K562 (cell line): ENCODE results near the gene RITA1. TPM values are rescaled to one million over a fixed set of nuclear protein-coding genes. Genes with fewer than 3 reads are reported as not detected.

Experiments
- ATAC-seq: fragments of 200-7000 bp; cut with Tn5 transposase; 3 replicates; pipeline ENCODE4 v1.9.1; 2020; ENCODE audit warnings: moderate library complexity
- BruUV-seq: library from RNA; stranded (reverse); fragments of 400-500 nt; replicated peaks from 2 replicates; lab custom pipeline; 2021; lab: Mats Ljungman, UMichigan
- CTCF ChIA-PET: fragments of 300-600 bp; formaldehyde crosslinking; extraction: SDS; loops from one replicate; lab custom pipeline; 2021; ENCODE audit warnings: low intra/inter-chr PET ratio; lab: Yijun Ruan, JAX
- POLR2A ChIA-PET: fragments of 300-600, 350-650 bp; sonication (Branson Sonifier 250); formaldehyde crosslinking; extraction: SDS; loops from one replicate; lab custom pipeline; 2021; ENCODE audit warnings: antibody characterized with exemption, inconsistent platforms; lab: Yijun Ruan, JAX
- DNase-seq, 4 experiments: peaks; one replicate each; pipeline versions ENCODE4 v3.0.0 to v3.0.0-alpha.2; 2011 to 2018; ENCODE audit warnings: low spot score in 3 of 4, mixed read lengths in 3 of 4; ENCODE audit errors: extremely low read depth in 1 of 4
- FAIRE-seq: peaks from 2 replicates; lab custom pipeline; 2011; peaks lifted over from hg19 to GRCh38; lab: Jason Lieb, UNC
- H2AFZ ChIP-seq: 2 replicates; pipeline ENCODE4 v1.6.0; 2011; ENCODE audit warnings: low read depth, low read length, control low read depth, inconsistent platforms
- H3K27ac ChIP-seq: fragments of 200-600 bp; 3 replicates; pipeline ENCODE4 v1.8.0; 2011; ENCODE audit warnings: low read depth, mild to moderate bottlenecking, control low read depth, inconsistent platforms, low read length, moderate library complexity, mixed read lengths; ENCODE audit errors: extremely low read depth
- H3K27me3 ChIP-seq, 2 experiments: fragments of 300-600 bp in 1 of 2; 2 replicates in 1 of 2; 3 replicates in 1 of 2; pipeline versions ENCODE4 v1.6.0 to v1.8.0; 2011; ENCODE audit warnings: inconsistent platforms in 2 of 2, low read length in 2 of 2, mild to moderate bottlenecking in 1 of 2, mixed read lengths in 1 of 2, moderate library complexity in 1 of 2; ENCODE audit not compliant: control insufficient read depth in 2 of 2, insufficient read depth in 2 of 2
- H3K36me3 ChIP-seq: fragments of 300-600 bp; 3 replicates; pipeline ENCODE4 v1.8.0; 2011; ENCODE audit warnings: mild to moderate bottlenecking, low read length, inconsistent platforms; ENCODE audit not compliant: control insufficient read depth, insufficient read depth
- H3K4me1 ChIP-seq, 2 experiments: fragments of 200-600 bp in 1 of 2; replicated peaks in 1 of 2; 2 replicates in 1 of 2; 3 replicates in 1 of 2; pipeline versions ENCODE4 v1.5.1 to v1.8.0; 2011; ENCODE audit warnings: inconsistent platforms in 2 of 2, low read length in 2 of 2, mild to moderate bottlenecking in 1 of 2, mixed read lengths in 1 of 2, moderate library complexity in 1 of 2; ENCODE audit not compliant: control insufficient read depth in 2 of 2, insufficient read depth in 2 of 2
- H3K4me2 ChIP-seq: 2 replicates; pipeline ENCODE4 v1.6.1; 2011; ENCODE audit warnings: low read length, control low read depth, inconsistent platforms, mixed read lengths; ENCODE audit not compliant: insufficient read depth
- H3K4me3 ChIP-seq: fragments of 200-600 bp; sonication (generic), shearing (Covaris generic); 2 replicates; pipeline ENCODE4 v1.5.1; 2016; ENCODE audit warnings: control low read depth, inconsistent platforms
- H3K79me2 ChIP-seq: fragments of 200-600 bp; 3 replicates; pipeline ENCODE4 v1.8.0; 2011; ENCODE audit warnings: low read length, inconsistent platforms; ENCODE audit not compliant: control insufficient read depth, insufficient read depth
- H3K9ac ChIP-seq, 2 experiments: 2 replicates each; pipeline versions ENCODE4 v1.6.0 to v1.6.1; 2011; ENCODE audit warnings: low read depth in 2 of 2, low read length in 2 of 2, control low read depth in 1 of 2, inconsistent platforms in 1 of 2, mild to moderate bottlenecking in 1 of 2, mixed read lengths in 1 of 2; ENCODE audit not compliant: insufficient read depth in 1 of 2
- H3K9me1 ChIP-seq: one replicate; pipeline ENCODE4 v1.6.0; 2011; ENCODE audit warnings: inconsistent platforms, mild to moderate bottlenecking, low read length, moderate library complexity; ENCODE audit not compliant: control insufficient read depth, insufficient read depth
- H3K9me3 ChIP-seq: replicated peaks from 2 replicates; pipeline ENCODE4 v1.5.1; 2011; ENCODE audit warnings: low read depth, low read length, inconsistent platforms; ENCODE audit not compliant: control insufficient read depth, insufficient read depth
- H4K20me1 ChIP-seq: replicated peaks from 2 replicates; pipeline ENCODE4 v1.6.1; 2011; ENCODE audit warnings: low read length, inconsistent platforms, mixed read lengths; ENCODE audit not compliant: control insufficient read depth, insufficient read depth
- BDP1 ChIP-seq: IDR thresholded peaks from 3 replicates; pipeline ENCODE4 v1.6.1; 2011; ENCODE audit not compliant: insufficient read length, insufficient read depth
- FOXJ3 ChIP-seq: sonication (generic); formaldehyde crosslinking; IDR thresholded peaks from 2 replicates; pipeline ENCODE4 v1.4.0; 2020; ENCODE audit warnings: mild to moderate bottlenecking, missing genetic modification reagents
- POLR2G ChIP-seq: fragments of 200-400 bp; formaldehyde crosslinking; IDR thresholded peaks from 2 replicates; pipeline ENCODE4 v1.6.1; 2017; ENCODE audit warnings: low read depth, mild to moderate bottlenecking, antibody characterized with exemption, low read length, moderate library complexity
- RBFOX2 ChIP-seq: fragments of 200-400 bp; formaldehyde crosslinking; IDR thresholded peaks from 2 replicates; pipeline ENCODE4 v1.6.1; 2017; ENCODE audit warnings: low read depth, mild to moderate bottlenecking, low read length, moderate library complexity
- WGBS: fragments of 100-300 bp; shearing (Covaris generic); methylation state at CpG from one replicate; pipeline ENCODE4 v1.1.6; 2016; ENCODE audit warnings: low coverage, mixed read lengths; ENCODE audit not compliant: insufficient coverage; ENCODE audit errors: missing lambda C conversion rate; 5-methylcytosine and 5-hydroxymethylcytosine counted together
- in situ Hi-C: fragments of 300-500 bp; cut with MboI; formaldehyde crosslinking; loops from 4 replicates; pipeline ENCODE4 v1.15.0; 2018; ENCODE audit warnings: inconsistent platforms, mixed read lengths
- intact Hi-C: fragments of 100-400 bp; cut with micrococcal nuclease; formaldehyde crosslinking; loops from 2 replicates; pipeline ENCODE4 v1.14.2; 2022
- polyA plus RNA-seq, 8 experiments: library from polyadenylated mRNA; depleted of rRNA in 4 of 8; stranded (reverse) in 5 of 8; unstranded in 3 of 8; fragments of >200 nt; fragmentation: Nextera tagmentation in 2 of 8; fragmentation: Illumina TruSeq in 1 of 8; extraction: Ambion mirVana in 2 of 8; extraction: Trizol in 1 of 8; gene quantifications; 2 replicates each; pipeline versions ENCODE4 v1.2.1 to v1.2.3, GENCODE V29; 2011 to 2014; ENCODE audit warnings: inconsistent platforms in 1 of 8, missing spikeins in 1 of 8
- total RNA-seq, 7 experiments: library from RNA; depleted of rRNA in 6 of 7; stranded (reverse); fragments of >200 nt in 6 of 7; fragmentation: Illumina TruSeq in 2 of 7; extraction: Trizol in 2 of 7; gene quantifications; 2 replicates each; pipeline versions ENCODE4 v1.2.1 to v1.2.3, GENCODE V29; 2011 to 2021; ENCODE audit warnings: low replicate concordance in 1 of 7

The RITA1 gene
- total and polyA plus RNA-seq, 9 of the 15 experiments (the other 6 are each of a cell fraction or from before 2014, with no cell fraction given): 2.8 to 40.4 (median 18.0) TPM

DNA sequence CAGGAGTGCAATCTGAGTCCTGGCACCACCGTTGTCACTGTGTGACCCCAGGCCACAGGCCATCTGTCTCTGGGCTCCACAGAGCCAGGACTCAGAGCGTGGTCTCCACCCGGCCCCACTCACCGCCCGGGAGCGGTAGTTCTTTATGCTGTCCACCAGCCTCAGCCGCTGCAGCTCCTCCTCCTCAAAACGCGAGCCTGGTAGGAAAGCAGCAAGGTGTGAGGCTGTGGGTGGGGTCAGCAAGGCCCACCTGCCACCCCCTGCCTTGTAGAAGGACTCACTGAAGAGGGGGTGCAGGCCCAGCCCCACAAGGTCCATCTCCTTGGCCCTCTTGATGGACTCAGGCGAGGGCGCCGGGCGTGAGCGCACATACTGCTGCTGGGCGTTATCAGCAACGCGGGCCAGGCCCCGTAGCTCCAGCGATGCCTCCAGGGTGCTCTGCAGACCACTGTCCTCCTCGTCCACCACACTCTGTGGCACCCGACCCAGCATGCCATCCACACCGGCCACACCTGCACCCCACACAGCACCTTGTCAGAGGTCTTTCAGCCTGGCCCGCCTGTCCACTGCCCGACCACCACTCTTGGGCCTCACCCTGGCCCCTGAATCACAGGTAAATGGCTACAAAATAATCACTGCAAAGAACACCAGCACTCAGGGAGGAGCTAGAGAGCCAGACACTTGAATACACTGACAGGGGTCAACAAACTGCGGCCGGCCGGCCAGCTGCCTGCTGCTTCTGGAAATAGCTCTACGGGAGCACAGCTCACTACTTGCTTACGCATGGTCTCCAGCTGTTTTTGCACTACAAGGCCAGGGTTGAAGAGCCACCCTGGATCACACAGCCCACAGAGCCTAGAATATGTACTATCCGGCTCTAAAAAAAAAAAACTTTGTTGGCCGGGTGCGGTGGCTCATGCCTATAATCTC is 19.7 kb upstream of the RITA1 start:
- H4K20me1 ChIP-seq: peaks cover 15% of the 10 kb centered on the region
- H3K36me3 ChIP-seq: peaks cover 90% of the 10 kb centered on the region
- TF ChIP-seq BDP1 (no peak), RBFOX2 (peak; percentile 46)
- H3K4me2 ChIP-seq: no peak overlapping the region
- peaks cover 9 to 41% of the 10 kb centered on the region in 2 experiments for H3K4me1 ChIP-seq
- ChIA-PET POLR2A (interaction anchor here (0.6 to 0.8 kb wide), 3 partner anchors 9 to 166 kb away, joined by 3 to 4 read pairs (median 4); no protein-coding TSS in a partner anchor), CTCF (no interaction called here)
- in situ Hi-C loops: no loop called here
- no peak overlapping the region for H3K4me3 ChIP-seq
- BruUV-seq: no TSS peak
- no peaks in the 10 kb centered on the region for H3K9me3 ChIP-seq
- 95% methylated on average over 29 of the region's 32 CpGs for WGBS
- H2AFZ ChIP-seq: no peak overlapping the region
- intact Hi-C loops: no loop called here
- no peaks in the 10 kb centered on the region for H3K27me3 ChIP-seq
- FAIRE-seq (no peak), DNase-seq (no peak), ATAC-seq (no peak)
- peaks cover 4% of the 10 kb centered on the region for H3K9me1 ChIP-seq
- H3K79me2 ChIP-seq: no peaks in the 10 kb centered on the region
- H3K27ac ChIP-seq: no peak overlapping the region
- peak overlapping the region in 1 of 2 experiments; percentile 47; a peak in 1 of 4 replicates for H3K9ac ChIP-seq

- Histone ChIP-seq H3K79me2 (no peaks in the 10 kb centered on the region), H3K4me1 (peaks cover 0 to 23% of the 10 kb centered on the region in 2 experiments; a peak in 1 of 5 replicates), H3K4me3 (no peak overlapping the region), H3K27me3 (no peaks in the 10 kb centered on the region), H3K9ac (peak overlapping the region in 1 of 2 experiments; percentile 55; a peak in 1 of 4 replicates), H3K9me3 (no peaks in the 10 kb centered on the region), H3K36me3 (peaks cover 92% of the 10 kb centered on the region), H4K20me1 (peaks cover 6% of the 10 kb centered on the region; the same call in 1 of the 2 replicates), H3K4me2 (no peak overlapping the region), H3K9me1 (no peaks in the 10 kb centered on the region), H3K27ac (no peak overlapping the region), H2AFZ (no peak overlapping the region)
- BruUV-seq: no TSS peak
- TF ChIP-seq FOXJ3 (CRISPR knock-in tag): no peak
- TF ChIP-seq POLR2G: peak; percentile 38; the same call in 1 of the 2 replicates
- FAIRE-seq (no peak), DNase-seq (no peak), ATAC-seq (no peak)
- CTCF ChIA-PET: interaction anchor here (0.6 kb wide), 2 partner anchors 138 to 910 kb away, joined by 4 read pairs; no protein-coding TSS in a partner anchor
- in situ Hi-C loops (no loop called here), intact Hi-C loops (no loop called here)
- 94% methylated on average over 8 of the region's 10 CpGs for WGBS
- POLR2A ChIA-PET: interaction anchor here (1.0 kb wide), 1 partner anchor 9 kb away, joined by 3 read pairs; no protein-coding TSS in a partner anchor
Observed at GRCh38 chr12:113167868-113168267, 17.7 kb upstream of the RITA1 start.
